ENCODE measurements around the gene PEX11G. TPM values are rescaled to one million over a fixed set of nuclear protein-coding genes. Genes with fewer than 3 reads are reported as not detected.

Gene PEX11G
- polyA plus RNA-seq, 1 experiment: 3.8 TPM

GRCh38 chr19:7519361-7520130 is 30.7 kb upstream of the PEX11G start:
- H3K4me3 ChIP-seq (ENCODE audit: low read depth, low read length): no peak overlapping the region
- TF ChIP-seq CTCF (IDR thresholded peaks at IDR 0.05; ENCODE audit: insufficient read depth, low read depth, low read length): no peak
- POLR2A ChIA-PET: no interaction called here
- H3K36me3 ChIP-seq (ENCODE audit: control insufficient read depth, insufficient read depth, low read length): peaks cover 7% of the 10 kb centered on the region
- DNase-seq (ENCODE audit: low read depth): no peak
- CTCF ChIA-PET: interaction anchor here (1.5 kb wide), 1 partner anchor 8 kb away, joined by 3 read pairs; no protein-coding TSS in a partner anchor
- no peaks in the 10 kb centered on the region for H3K27me3 ChIP-seq (ENCODE audit: control insufficient read depth, insufficient read depth, low read length)

- ChIA-PET CTCF (no interaction called here), POLR2A (interaction anchor here (0.6 kb wide), 1 partner anchor 122 kb away, joined by 5 read pairs; no protein-coding TSS in a partner anchor)
- H3K36me3 ChIP-seq (ENCODE audit: control insufficient read depth, insufficient read depth, low read length): peaks cover 7% of the 10 kb centered on the region
- no peaks in the 10 kb centered on the region for H3K27me3 ChIP-seq (ENCODE audit: control insufficient read depth, insufficient read depth, low read length)
- TF ChIP-seq CTCF (IDR thresholded peaks at IDR 0.05; ENCODE audit: insufficient read depth, low read depth, low read length): no peak
- no peak for DNase-seq (ENCODE audit: low read depth)
- H3K4me3 ChIP-seq (ENCODE audit: low read depth, low read length): peak overlapping the region; percentile 78
These were observed 28.0 kb upstream of the PEX11G start for GRCh38 chr19:7516878-7517277.

- no peak for TF ChIP-seq CTCF (IDR thresholded peaks at IDR 0.05; ENCODE audit: insufficient read depth, low read depth, low read length)
- DNase-seq (ENCODE audit: low read depth): no peak
These were observed 27.5 kb upstream of the PEX11G start for GRCh38 chr19:7516333-7516732.

DNA sequence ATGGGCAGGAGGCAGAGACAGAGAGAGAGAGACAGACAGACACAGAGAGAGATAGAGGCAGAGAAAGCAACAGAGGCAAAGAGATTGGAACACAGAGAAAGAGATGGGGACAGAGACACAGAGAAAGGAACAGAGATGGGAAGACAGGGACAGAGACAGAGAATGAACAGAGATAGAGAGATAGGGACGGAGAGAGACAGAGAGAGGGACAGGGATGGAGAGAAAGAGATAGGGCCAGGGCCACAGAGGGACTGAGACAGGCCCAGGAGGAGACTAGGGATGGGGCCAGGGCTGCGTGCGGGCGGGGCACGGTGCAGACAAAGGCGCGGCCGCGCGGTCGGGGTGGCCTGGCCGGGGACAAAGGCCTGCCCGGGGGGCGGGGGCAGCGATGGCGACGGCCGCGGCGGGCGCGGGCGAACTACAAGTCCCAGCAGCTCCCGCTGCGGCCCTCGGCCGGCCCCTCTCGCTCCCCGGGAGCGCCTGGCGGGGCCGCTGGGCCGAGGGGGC is 26.9 kb upstream of the PEX11G start, which contains the start of gene ZNF358:
ZNF358 (plus strand) TSS at position 459 of the 507 bp plus-strand sequence. CDS start 3,140 bp downstream, outside the sequence.
- peaks cover 7% of the 10 kb centered on the region for H3K36me3 ChIP-seq (ENCODE audit: control insufficient read depth, insufficient read depth, low read length)
- CTCF ChIA-PET: no interaction called here
- TF ChIP-seq CTCF (IDR thresholded peaks at IDR 0.05; ENCODE audit: insufficient read depth, low read depth, low read length): no peak
- DNase-seq (ENCODE audit: low read depth): no peak
- POLR2A ChIA-PET: no interaction called here
- H3K4me3 ChIP-seq (ENCODE audit: low read depth, low read length): peak within 1 kb of the TSS; percentile 78
- H3K27me3 ChIP-seq (ENCODE audit: control insufficient read depth, insufficient read depth, low read length): no peaks in the 10 kb centered on the region

More at GRCh38 chr19:7516333-7516732, 27.5 kb upstream of the PEX11G start:
- Histone ChIP-seq H3K4me3 (ENCODE audit: low read depth, low read length) (peak overlapping the region; percentile 78), H3K27me3 (ENCODE audit: control insufficient read depth, insufficient read depth, low read length) (no peaks in the 10 kb centered on the region), H3K36me3 (ENCODE audit: control insufficient read depth, insufficient read depth, low read length) (peaks cover 7% of the 10 kb centered on the region)
- ChIA-PET POLR2A (interaction anchor here (0.6 kb wide), 1 partner anchor 122 kb away, joined by 5 read pairs; no protein-coding TSS in a partner anchor), CTCF (no interaction called here)

DNA sequence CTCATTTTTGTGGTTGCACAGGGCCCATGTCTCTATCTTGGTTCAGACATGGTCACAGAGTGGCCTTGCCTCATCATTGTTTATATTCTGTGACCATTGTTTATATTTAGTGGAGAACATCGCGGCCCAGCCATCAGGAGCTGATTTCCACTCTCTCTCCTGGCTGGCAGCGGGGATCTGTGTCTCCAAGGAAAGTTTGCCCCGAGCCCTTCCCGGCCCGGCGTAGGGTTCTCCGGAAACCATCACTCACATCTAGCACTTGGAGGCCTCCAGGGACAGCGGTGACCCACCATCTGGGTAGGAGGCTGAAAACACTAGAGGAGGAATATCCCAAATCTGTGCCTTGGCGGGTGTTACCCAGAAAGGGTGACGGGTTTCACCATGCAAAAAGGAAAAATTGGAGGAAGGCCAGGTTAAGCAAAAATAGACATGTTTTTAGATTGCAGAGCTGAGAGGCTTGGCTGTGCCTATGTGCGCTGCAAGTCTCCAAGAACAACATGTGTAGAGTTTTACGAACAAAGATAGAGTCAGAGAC is 26.3 kb upstream of the PEX11G start:
- Histone ChIP-seq H3K27me3 (ENCODE audit: control insufficient read depth, insufficient read depth, low read length) (no peaks in the 10 kb centered on the region), H3K4me3 (ENCODE audit: low read depth, low read length) (peak overlapping the region; percentile 78; the same call in 1 of the 2 replicates), H3K36me3 (ENCODE audit: control insufficient read depth, insufficient read depth, low read length) (peaks cover 2% of the 10 kb centered on the region)
- CTCF ChIA-PET: no interaction called here
- no peak for DNase-seq (ENCODE audit: low read depth)
- POLR2A ChIA-PET: no interaction called here
- TF ChIP-seq CTCF (IDR thresholded peaks at IDR 0.05; ENCODE audit: insufficient read depth, low read depth, low read length): no peak
